GM21367 (cell line): ENCODE results near the gene AEBP2.

Experiments
- ATAC-seq: cut with Tn5 transposase; IDR thresholded peaks from one replicate; pipeline ENCODE4 v1.9.1; 2021; ENCODE audit not compliant: unreplicated experiment

The AEBP2 gene

GRCh38 chr12:19499030-19499429 is 59.7 kb downstream of the AEBP2 start:
- ATAC-seq = no peak

GRCh38 chr12:19506497-19506896 is 67.2 kb downstream of the AEBP2 start:
- no peak for ATAC-seq

- no peak for ATAC-seq
These were observed 68.5 kb downstream of the AEBP2 start for GRCh38 chr12:19507823-19508222.

- ATAC-seq = no peak
These were observed 71.2 kb downstream of the AEBP2 start for GRCh38 chr12:19510461-19510860.

- no peak for ATAC-seq
These were observed 75.9 kb downstream of the AEBP2 start for GRCh38 chr12:19515179-19515578.

- ATAC-seq = no peak
These were observed 78.3 kb downstream of the AEBP2 start for GRCh38 chr12:19517583-19517982.

GRCh38 chr12:19518209-19518608 is 78.9 kb downstream of the AEBP2 start:
- no peak for ATAC-seq

- no peak for ATAC-seq
These were observed 81.5 kb downstream of the AEBP2 start for GRCh38 chr12:19520646-19521415.

- no peak for ATAC-seq
These were observed 86.0 kb downstream of the AEBP2 start for GRCh38 chr12:19525274-19525673.

- no peak for ATAC-seq
These were observed 88.6 kb downstream of the AEBP2 start for GRCh38 chr12:19527866-19528265.

GRCh38 chr12:19528750-19529149 is 89.5 kb downstream of the AEBP2 start:
- ATAC-seq = no peak

GRCh38 chr12:19529951-19530636 is 90.8 kb downstream of the AEBP2 start:
- no peak for ATAC-seq

- ATAC-seq = no peak
These were observed 91.3 kb downstream of the AEBP2 start for GRCh38 chr12:19530637-19531023.

- no peak for ATAC-seq
These were observed 94.3 kb downstream of the AEBP2 start for GRCh38 chr12:19533567-19533966.

- no peak for ATAC-seq
These were observed 99.8 kb downstream of the AEBP2 start for GRCh38 chr12:19539071-19539470.

- ATAC-seq = no peak
These were observed 100.5 kb downstream of the AEBP2 start for GRCh38 chr12:19539836-19540235.

- no peak for ATAC-seq
These were observed 103.3 kb downstream of the AEBP2 start for GRCh38 chr12:19542606-19543005.

- ATAC-seq = no peak
These were observed 105.1 kb downstream of the AEBP2 start for GRCh38 chr12:19544353-19544752.

- ATAC-seq = no peak
These were observed 106.0 kb downstream of the AEBP2 start for GRCh38 chr12:19545301-19545700.

GRCh38 chr12:19546027-19546426 is 106.7 kb downstream of the AEBP2 start:
- no peak for ATAC-seq

- no peak for ATAC-seq
These were observed 107.4 kb downstream of the AEBP2 start for GRCh38 chr12:19546611-19547162.

GRCh38 chr12:19547271-19547671 is 108.0 kb downstream of the AEBP2 start:
- ATAC-seq = no peak
